ENCODE results near the gene ACAD9.
"Not testable (repeated sequence)": the region's sequence is repeated elsewhere in the genome, so short reads cannot be mapped to it uniquely, and the experiment has no call there.

ACAD9 gene

DNA sequence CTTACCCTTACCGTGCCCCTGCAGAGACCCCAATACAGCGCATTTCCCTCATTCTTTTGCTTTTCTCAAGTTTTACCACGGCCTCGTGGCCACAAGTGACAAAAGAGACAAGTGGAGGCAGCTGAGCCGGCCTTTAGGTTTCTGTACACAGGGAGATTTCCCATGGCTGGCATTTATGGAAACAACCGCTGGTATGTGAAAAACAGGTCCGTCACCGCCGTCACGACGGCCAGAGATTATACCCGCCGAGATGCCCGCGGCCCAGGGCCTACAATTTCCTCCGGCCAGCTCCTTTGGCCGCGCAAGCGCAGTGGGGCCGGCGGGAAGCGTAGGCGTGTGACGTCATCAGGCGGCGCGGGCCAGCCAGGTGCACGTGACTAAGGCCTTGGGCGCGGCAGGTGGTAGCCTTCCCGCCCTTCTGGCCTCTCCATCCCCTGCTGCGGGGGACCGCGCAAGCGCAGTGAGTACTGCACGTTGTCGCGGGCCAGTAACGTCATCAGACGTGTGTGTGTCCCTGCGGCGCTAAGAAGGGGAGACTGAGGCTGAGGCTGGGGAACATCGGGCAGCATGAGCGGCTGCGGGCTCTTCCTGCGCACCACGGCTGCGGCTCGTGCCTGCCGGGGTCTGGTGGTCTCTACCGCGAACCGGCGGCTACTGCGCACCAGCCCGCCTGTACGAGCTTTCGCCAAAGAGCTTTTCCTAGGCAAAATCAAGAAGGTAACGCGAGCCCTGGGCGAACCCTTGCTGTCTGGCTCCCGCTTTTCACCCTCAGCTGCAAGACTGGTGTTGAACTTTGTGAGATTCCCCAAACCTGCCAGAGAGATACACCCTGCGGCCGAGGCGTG lies at the start of gene ACAD9:
Gene ACAD9 (plus strand): TSS at position 496 of the 845 bp plus-strand sequence. CDS start 72 bp downstream, at position 568.
- peak; percentile 94 for DNase-seq

DNA sequence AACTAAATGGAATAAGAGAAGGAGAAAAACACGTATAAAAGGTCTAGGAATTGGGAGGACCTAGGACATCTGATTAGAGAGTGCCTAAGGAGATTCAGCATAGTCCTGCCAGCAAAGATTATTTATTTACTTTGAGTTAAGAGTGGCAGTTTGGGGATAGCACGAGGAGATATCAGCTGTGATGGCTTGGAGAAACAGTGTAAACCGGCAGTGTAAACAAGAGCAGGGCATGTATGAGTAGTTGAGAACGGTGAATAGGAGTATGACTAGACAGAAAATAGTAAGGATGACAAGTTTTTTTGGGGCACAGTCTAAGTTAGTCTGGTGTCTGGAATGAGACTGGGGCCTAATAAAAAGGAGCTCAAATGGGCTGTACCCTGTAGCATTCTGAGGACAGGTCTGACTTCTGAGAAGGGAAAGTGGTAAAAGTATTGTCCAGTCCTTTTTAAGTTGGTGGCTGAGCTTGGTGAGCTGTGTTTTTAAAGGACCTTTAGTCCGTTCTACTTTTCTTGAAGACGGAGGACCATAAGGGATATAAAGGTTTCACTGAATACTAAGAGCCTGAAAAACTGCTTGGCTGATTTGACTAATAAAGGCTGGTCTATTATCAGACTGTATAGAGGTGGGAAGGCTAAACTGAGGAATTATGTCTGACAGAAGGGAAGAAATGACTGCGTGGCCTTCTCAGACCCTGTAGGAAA lies 49.3 kb upstream of the ACAD9 start:
- DNase-seq, result not testable (repeated sequence)

DNA sequence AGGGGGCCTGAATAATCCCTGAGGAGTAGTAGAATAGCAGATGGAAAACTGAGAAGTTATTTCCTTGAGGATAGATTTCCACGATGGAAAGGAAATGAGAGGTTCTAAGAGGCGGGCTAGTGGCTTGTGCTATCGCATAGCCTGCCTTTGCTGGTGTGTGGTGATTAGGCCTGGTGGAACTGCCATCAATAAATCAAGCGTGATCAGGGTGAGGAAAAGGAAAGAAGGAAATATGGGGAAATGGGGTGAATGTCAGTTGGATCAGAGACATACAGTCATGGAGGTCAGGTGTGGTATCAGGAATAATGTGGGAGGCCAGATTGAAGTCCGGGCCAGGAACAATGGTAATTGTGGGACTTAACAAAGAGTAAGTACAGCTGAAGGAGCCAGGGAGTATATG lies 48.7 kb upstream of the ACAD9 start:
- not testable (repeated sequence) for DNase-seq

DNA sequence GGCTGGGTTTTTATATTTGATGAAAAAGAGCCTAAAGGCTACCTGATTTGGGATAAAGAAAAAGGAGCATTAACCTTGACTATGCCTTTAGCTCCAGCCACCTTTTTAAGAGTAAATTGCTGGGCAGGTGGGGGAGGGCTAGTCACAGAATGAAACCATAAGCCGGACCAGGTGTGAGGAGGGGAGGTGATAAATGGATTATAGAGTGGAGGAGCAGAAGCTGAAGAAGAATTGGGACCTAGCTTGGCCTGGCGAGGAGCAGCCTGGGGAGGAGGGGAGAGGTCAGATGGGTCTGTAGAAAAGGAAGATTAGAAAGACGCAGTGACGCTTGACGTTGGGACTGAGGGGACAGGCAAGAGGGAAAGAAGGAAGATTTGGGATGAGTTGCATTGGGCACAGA lies 46.4 kb upstream of the ACAD9 start:
- DNase-seq, result not testable (repeated sequence)

DNA sequence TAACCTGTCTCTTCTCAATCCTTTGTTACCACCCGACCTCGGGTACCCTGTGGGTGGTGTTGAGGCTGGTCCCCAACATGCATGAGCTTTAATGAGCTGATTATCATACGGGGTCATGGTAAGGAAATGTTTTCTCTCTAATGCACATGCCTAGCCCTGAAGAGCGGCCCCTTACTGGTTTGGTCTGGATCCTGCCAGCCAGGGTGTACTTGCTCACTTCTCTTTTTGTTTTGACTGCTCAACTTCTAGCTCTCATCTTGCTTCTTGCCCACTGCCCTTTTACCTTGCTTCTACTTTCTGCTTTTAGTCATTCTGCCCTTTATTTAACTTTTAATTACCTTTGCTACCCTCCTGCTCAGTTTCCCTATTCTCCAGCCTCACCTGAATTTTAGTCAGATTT lies 44.3 kb upstream of the ACAD9 start:
- DNase-seq, result no peak

DNA sequence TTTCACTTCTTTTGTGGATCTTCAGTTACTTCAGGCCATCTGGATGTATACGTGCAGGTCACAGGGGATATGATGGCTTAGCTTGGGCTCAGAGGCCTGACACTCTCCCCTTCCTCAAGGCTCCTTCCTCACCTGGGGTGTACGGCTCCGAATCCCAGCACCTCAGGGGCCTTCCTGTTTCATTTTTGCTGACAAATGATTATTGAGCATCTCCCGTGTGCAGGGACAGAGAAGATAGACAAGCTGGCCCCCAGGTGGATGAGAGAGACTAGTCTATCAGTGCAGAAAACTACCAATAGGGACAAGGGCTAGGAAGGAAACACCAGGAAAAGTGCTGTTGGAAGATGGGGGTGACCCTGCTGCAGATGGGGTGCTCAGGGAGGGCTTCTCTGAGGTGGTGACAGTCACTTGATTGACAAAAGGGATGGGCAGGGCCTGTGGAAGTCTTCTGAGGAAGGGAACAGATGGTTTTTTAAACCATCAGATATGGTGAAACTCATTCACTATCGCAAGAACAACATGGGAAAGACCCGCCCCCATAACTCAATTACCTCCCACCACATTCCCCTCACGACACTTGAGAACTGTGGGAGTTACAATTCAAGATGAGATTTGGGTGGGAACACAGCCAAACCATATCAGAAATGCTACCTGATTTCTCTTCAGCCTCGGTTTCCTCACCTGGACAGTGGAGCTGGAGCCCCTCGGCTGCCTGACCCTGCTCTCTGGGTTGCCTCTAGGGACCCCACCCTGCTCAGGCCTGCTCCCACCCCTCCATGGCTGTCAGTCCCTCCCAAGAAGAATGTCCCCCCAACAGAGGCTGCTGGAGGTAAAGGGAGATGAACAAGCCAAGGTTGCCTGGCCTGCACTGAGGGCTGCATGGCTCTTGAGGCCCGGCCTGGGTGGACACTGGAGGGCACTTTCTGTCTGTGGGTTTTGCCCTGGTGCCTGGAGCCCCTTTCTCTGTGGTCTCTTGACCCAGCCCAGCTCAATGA lies 37.2 kb upstream of the ACAD9 start:
- no peak for DNase-seq

DNA sequence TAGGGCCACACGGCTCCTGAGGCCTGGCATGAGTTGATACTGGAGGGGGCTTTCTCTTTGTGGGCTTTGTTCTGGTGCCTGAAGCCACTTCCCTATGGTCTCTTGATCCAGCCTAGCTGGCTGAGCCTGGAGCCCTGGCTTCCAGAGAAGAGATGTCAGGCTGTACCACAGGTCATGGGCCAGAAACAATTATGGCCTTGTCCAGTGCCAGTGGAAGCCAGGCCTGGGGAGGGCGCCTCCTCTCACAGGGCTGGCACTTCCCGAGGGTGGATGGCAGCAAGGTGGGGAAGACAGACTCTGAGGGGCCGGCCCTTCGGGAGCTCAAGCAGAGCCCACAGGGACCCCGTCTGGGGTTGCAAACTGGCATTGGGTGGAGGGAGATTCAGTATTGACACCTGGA lies 34.9 kb upstream of the ACAD9 start:
- DNase-seq, result no peak

DNA sequence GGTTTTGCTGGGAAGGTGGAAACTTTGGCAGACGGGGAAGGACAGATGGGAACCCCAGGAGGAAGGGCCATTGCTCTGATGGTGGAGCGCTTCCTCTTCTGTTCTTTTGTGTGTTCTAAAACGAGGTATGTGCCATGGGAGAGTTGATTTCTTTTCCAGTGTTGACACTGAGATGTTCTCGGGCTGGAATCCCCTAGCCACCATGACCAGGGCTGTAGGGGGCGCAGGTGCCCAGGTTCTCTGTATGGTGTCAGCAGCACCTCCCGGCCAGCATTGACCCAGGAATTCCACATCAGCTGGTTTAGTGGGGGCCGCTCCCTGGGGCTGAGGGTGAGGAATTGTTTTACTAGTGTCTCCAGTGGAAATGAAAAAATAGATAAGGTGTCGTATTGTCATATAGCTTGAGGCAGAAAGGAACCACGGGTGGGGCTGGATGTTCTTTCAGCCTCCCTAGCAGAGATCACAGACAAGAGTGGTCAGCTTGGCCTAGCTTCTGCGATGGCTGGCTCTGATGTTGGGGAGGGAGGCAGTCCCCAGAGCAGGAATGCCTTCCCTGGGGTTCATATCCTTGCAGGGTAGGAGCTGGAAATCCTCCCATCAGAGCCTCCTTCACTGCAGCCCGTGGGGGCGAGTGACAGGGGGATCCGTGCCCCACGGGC lies 34.2 kb upstream of the ACAD9 start:
- peak; percentile 34 to 48 for DNase-seq

DNA sequence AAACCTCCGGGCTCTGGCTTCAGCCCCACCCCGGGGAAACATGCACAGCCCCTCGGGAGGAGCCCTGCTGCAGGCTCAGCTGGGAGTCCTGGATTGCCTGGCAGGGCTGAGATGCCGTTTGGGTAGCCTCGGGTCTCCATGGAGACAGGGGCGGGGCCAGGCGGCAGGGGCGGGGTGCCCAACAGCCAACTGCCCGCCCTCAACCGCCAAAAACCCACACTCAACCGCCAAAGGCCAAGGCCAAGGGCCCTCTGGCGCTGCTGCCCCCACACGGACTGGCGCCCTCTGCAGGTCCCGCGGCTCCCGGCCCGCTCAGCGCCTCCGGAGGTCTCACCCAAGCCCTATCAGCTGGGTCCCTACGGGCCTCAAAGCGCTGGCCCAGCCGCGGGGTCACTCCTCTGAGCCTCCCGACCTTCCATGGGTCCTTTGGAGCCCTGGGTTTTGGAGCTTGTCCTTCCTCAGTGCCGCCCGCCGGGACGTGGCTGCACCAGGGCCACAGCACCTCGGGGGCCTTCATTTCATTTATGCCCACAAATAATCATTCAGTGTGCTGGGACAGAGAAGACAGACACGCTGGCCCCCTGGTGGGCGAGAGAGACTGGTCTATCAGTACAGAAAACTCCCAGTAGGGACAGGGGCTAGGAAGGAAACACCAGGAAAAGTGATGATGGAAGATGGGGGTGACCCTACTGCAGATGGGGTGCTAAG lies 33.5 kb upstream of the ACAD9 start:
- DNase-seq, result peak; percentile 74 to 79

DNA sequence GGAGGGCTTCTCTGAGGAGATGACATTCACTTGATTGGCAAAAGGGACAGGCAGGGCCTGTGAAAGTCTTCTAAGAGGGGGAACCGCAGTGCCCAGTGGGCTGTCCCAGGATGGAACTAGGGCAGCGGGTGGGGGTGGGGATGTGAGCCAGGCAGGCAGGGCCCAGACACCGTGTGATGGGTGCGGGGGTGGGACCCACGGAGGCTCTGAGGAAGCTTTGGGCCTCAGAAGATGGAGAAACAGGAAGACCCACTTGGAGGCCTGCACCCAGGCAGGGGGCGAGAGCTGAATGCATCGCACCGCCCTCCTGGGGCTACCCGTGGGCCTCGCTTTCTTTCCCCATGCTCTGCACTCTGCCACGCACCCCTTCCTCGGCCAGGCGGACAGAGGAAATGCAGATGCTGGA lies 32.9 kb upstream of the ACAD9 start:
- no peak for DNase-seq

DNA sequence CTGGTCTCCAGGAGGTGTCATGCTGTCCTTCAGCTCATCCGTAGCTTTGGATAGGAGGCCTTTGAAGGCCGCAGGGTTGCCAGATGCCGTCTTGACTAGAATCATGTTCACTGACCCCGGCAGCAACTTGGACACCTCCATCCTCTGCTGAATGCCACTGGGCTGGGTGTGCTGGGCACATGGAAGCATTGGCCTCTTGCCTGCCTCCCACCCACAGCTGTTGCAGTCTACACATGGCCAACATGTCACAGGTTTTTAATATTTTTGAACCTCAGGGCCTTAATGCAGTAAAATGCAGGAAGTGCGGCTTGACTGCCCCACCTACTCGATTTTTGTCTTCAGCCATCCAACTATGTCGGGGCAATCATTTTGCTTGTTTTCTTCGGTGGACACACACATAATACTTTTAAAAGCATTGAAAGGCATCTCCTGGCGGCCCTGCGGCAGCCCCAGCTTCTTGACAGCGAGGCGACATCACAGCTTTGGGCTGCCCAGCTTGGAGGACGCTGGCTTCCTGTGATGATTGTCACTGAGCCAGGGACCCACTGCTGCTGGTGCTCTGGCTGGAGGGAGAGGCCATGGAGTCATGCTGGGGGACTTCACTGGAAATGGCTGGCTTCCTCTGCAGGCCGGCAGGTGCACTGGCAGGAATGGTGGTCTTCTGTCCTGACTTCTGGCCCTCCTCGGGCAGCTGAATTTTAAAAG lies 31.6 kb upstream of the ACAD9 start:
- no peak for DNase-seq

DNA sequence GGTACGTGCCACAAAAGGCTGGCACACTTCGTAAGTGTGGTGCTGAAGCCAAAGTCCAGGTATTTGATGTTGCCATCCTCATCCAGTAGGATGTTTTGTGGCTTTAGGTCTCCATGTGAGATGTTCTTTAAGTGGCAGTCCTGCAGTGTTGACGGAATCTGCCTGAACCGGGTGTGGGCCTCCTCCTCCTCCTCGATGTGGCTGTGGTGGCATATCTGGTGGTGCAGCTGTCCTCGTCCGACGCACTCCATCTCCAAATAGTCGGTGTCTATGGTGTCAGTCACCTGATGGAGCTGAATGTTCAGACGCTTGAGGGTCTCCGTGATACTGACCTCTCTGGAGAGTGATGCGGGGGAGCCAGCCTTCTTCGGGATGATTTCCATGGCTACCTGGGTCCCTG lies 30.5 kb upstream of the ACAD9 start:
- DNase-seq, result no peak

DNA sequence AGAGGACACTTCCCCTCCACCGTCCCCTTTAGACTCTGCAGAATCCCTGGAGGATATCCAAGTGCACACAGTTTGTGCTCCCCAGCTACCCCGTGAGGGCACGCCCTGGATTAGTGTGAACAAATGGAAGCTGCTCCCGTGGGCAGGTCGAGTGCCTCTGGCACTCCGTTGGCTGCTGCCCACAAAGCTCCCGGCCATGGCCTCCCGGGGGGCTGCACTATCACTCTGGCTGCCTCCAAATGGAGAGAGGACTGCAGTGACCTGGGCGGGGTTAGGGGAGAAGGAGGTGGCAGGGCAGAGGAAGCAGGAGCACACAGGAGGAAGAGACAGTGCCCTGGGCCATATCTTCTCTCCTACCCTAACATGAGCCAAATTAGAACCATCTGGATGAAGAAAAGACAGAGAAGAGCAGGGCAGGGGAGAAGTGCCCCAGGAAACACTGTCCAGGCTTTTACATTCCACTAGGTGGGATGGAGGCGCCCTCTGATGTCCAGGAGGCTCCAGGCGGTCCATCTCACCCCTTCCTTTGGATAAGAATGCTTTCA lies 29.4 kb upstream of the ACAD9 start:
- DNase-seq, result no peak

DNA sequence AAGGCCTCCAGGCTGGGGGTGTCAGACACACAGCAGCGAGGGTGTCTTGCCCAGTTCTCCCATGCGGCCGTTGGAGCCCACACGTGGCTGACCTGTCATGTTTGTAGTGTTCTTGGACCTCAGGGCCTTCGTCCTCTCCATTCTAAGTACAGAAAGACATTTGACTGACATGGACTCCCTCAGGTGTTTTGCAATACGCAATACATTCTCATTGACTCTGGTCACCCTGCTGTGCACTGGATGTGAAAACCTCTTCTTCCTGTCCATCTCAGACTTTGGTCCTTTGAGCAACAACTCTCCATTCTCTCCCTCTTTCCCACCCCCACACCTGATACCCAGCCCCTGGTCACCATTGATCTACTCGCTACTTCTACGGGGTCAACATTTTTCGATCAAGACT lies 28.9 kb upstream of the ACAD9 start:
- no peak for DNase-seq

DNA sequence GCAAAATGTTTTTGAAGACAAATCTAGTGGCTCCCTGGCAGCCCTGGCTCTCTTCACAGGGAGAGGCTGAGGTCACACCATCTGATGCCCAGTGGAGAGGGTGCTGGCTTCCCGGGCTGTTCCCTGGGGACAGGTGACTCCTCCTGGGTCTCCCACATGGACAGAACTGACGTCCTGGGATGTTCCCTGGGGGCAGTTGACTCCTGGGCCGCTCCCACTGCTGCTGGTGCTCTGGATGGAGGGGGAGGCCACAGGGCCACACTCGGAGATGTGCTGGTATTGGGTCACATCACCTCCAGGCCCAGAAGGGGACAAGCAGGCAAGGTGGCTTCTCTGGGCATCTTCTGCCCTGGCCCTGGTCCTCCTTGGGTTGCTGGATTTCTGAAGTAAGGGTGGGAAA lies 27.8 kb upstream of the ACAD9 start:
- DNase-seq, result no peak

DNA sequence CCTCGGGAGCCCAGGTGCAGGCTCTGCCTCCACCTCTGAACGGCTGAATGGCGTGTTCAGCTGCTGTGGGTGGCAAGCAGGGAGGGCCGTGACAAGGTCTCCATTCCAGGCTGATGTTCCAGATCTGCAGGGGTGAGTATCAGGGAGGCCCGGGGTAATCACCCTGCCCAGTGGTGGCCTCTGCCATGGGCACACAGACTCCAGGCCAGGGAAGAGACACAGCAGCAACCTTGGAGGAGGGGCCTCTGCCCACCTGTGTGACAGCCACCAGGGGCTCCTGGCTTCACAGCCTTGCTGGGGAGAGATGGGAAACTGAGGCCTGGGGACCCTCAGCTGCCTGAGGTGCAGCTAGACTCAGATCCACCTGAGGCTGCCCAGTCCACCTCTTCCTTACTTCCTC lies 25.6 kb upstream of the ACAD9 start:
- DNase-seq, result no peak

DNA sequence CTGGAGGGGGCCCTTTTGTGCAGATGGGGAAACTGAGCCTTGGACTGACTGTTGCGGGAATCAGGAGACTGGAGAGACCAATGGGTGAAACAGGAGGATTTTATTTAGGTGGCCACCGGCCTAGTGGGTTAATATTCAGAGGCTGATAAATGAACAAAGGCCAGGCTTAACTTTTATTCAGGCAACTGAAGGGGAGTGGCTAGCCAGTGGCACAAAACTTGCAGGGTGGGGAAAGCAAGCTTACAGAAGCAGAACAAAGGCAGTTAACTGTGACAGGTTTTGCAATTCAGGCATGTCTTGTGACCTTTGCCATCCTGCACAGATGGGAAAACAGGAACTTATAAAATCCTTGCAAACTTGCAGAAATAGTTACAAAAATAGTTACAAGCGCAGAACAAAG lies 24.9 kb upstream of the ACAD9 start:
- DNase-seq, result no peak

DNA sequence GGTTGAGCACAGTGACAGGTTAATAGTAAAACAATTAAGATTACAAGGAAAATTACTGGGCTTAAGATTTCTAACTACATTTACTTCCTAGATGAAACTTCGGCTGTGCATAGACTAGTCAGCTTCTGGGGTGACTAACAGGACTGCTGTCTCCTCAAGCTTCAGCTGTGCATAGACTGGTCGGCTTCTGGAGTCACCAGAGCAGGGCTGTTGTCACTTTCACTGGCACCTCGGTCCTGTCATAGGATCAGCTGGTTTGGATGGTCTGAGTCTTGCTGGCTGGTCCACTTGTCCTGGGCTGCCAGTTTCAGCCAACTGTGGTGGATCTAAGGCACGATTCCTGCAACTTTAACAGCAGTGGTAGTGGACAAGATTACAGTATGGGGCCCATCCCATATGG lies 23.9 kb upstream of the ACAD9 start:
- no peak for DNase-seq

DNA sequence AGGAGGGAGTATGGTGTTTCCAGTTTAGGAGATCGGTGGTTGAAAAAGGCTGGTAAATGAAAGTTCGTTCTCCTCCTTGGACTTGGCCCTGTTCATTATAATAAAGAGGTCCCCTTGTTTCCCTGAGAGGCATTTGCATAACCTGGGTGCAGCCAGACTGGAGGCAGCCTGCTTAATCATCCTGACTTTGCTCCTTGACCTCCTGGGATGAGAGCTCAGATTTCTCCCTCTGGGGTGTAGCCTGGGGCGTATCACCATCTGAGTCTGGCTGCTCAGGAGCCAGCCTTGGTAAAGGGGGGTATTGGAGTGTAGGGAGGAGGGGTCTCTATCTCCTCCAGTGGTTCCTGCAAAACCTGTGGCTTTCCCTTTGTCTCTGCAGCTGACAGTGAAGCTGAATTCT lies 21.3 kb upstream of the ACAD9 start:
- DNase-seq, result no peak

DNA sequence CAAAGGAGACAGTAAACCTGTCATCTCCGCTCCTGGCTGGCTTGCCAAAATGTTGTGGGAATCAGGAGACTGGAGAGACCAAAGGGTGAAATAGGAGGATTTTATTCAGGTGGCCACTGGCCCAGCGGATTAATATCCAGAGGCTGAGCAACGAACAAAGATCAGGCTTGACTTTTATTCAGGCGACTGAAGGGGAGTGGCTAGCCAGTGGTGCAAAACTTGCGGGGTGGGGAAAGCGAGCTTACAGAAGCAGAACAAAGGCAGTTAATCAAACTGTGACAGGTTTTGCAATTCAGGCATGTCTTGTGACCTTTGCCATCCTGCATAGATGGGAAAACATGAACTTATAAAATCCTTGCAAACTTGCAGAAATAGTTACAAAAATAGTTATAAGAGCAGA lies 19.8 kb upstream of the ACAD9 start:
- no peak for DNase-seq

DNA sequence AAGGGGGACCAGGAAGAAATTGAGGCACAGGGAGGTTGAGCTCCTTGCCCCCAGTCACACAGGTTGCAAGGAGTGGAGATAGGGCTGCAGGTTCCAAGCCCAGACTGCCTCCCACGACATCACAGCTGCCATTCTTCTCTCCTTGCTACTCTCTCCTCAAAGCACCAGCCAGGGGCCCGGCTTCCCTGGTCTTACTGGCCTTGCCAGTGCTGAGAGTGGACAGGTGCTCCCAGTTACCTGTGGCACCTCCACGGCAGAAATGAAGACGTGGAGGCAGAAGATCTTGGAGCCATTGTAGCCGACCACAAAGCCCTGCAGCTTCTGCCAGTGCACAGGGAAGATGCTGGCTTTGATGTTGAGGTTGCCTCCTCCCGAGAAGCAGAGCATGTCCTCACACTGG lies 17.9 kb upstream of the ACAD9 start:
- no peak for DNase-seq
